ENCODE measurements around the gene CHD9NB.

Gene CHD9NB

GRCh38 chr16:53052519-53053501, at the start of gene CHD9NB:
Gene CHD9NB (minus strand): TSS chr16:53052897. CDS start chr16:53044158, 8,739 bp downstream.
- no peak within 1 kb of the TSS for H3K4me3 ChIP-seq (ENCODE audit: low read depth, low read length)
- TF ChIP-seq CTCF (IDR thresholded peaks at IDR 0.05; ENCODE audit: borderline replicate concordance, insufficient read depth, low read depth, low read length): no peak

GRCh38 chr16:53100889-53101288, 48.2 kb upstream of the CHD9NB start:
- no peak for TF ChIP-seq CTCF (IDR thresholded peaks at IDR 0.05; ENCODE audit: borderline replicate concordance, insufficient read depth, low read depth, low read length)

GRCh38 chr16:53100131-53100748, 47.5 kb upstream of the CHD9NB start:
- no peak for TF ChIP-seq CTCF (IDR thresholded peaks at IDR 0.05; ENCODE audit: borderline replicate concordance, insufficient read depth, low read depth, low read length)
- peak overlapping the region; percentile 48 for H3K4me3 ChIP-seq (ENCODE audit: low read depth, low read length)

More at GRCh38 chr16:53100889-53101288, 48.2 kb upstream of the CHD9NB start:
- no peak overlapping the region for H3K4me3 ChIP-seq (ENCODE audit: low read depth, low read length)

- TF ChIP-seq CTCF (IDR thresholded peaks at IDR 0.05; ENCODE audit: borderline replicate concordance, insufficient read depth, low read depth, low read length): no peak
- peak overlapping the region; percentile 48 for H3K4me3 ChIP-seq (ENCODE audit: low read depth, low read length)
Observed at GRCh38 chr16:53099318-53100130, 46.8 kb upstream of the CHD9NB start.

- no peak for TF ChIP-seq CTCF (IDR thresholded peaks at IDR 0.05; ENCODE audit: borderline replicate concordance, insufficient read depth, low read depth, low read length)
- peak overlapping the region; percentile 48 for H3K4me3 ChIP-seq (ENCODE audit: low read depth, low read length)
Observed at GRCh38 chr16:53098526-53099317, 46.0 kb upstream of the CHD9NB start.

- H3K4me3 ChIP-seq (ENCODE audit: low read depth, low read length): no peak overlapping the region
- TF ChIP-seq CTCF (IDR thresholded peaks at IDR 0.05; ENCODE audit: borderline replicate concordance, insufficient read depth, low read depth, low read length): no peak
Observed at GRCh38 chr16:53097190-53097589, 44.5 kb upstream of the CHD9NB start.
